Measurements from ENCODE around the gene COL26A1.

COL26A1 gene

GRCh38 chr7:101386558-101387231, 24.0 kb downstream of the COL26A1 start:
- peak; percentile 12 for TF ChIP-seq FOXP2 (optimal IDR thresholded peaks at IDR 0.05; ENCODE audit: borderline replicate concordance, extremely low read depth, extremely low read length, insufficient read depth)
- TF ChIP-seq, protein P1, sequence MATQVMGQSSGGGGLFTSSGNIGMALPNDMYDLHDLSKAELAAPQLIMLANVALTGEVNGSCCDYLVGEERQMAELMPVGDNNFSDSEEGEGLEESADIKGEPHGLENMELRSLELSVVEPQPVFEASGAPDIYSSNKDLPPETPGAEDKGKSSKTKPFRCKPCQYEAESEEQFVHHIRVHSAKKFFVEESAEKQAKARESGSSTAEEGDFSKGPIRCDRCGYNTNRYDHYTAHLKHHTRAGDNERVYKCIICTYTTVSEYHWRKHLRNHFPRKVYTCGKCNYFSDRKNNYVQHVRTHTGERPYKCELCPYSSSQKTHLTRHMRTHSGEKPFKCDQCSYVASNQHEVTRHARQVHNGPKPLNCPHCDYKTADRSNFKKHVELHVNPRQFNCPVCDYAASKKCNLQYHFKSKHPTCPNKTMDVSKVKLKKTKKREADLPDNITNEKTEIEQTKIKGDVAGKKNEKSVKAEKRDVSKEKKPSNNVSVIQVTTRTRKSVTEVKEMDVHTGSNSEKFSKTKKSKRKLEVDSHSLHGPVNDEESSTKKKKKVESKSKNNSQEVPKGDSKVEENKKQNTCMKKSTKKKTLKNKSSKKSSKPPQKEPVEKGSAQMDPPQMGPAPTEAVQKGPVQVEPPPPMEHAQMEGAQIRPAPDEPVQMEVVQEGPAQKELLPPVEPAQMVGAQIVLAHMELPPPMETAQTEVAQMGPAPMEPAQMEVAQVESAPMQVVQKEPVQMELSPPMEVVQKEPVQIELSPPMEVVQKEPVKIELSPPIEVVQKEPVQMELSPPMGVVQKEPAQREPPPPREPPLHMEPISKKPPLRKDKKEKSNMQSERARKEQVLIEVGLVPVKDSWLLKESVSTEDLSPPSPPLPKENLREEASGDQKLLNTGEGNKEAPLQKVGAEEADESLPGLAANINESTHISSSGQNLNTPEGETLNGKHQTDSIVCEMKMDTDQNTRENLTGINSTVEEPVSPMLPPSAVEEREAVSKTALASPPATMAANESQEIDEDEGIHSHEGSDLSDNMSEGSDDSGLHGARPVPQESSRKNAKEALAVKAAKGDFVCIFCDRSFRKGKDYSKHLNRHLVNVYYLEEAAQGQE (IDR thresholded peaks at IDR 0.05; ENCODE audit: insufficient read depth in 1 of 2, low read depth in 2 of 2, low read length in 2 of 2) = no peak

- TF ChIP-seq, protein P1 (IDR thresholded peaks at IDR 0.05; ENCODE audit: insufficient read depth in 1 of 2, low read depth in 2 of 2, low read length in 2 of 2) = peak in 1 of 2 experiments; percentile 56; a peak in 1 of 4 replicates
- TF ChIP-seq SIN3A (IDR thresholded peaks at IDR 0.05; ENCODE audit: borderline replicate concordance, insufficient read depth, low read length) (peak; percentile 49; the same call in 1 of the 2 replicates), FOXP2 (optimal IDR thresholded peaks at IDR 0.05; ENCODE audit: borderline replicate concordance, extremely low read depth, extremely low read length, insufficient read depth) (peak; percentile 42), TAF1 (IDR thresholded peaks at IDR 0.05; ENCODE audit: borderline replicate concordance, insufficient read depth, low read length) (no peak), POLR2AphosphoS5 (IDR thresholded peaks at IDR 0.05; ENCODE audit: low read depth, low read length) (no peak)
Observed at GRCh38 chr7:101390901-101391301, 28.2 kb downstream of the COL26A1 start.

GRCh38 chr7:101391991-101392390, 29.3 kb downstream of the COL26A1 start:
- TF ChIP-seq SIN3A (IDR thresholded peaks at IDR 0.05; ENCODE audit: borderline replicate concordance, insufficient read depth, low read length) (no peak), TAF1 (IDR thresholded peaks at IDR 0.05; ENCODE audit: borderline replicate concordance, insufficient read depth, low read length) (no peak), POLR2AphosphoS5 (IDR thresholded peaks at IDR 0.05; ENCODE audit: low read depth, low read length) (no peak), FOXP2 (optimal IDR thresholded peaks at IDR 0.05; ENCODE audit: borderline replicate concordance, extremely low read depth, extremely low read length, insufficient read depth) (no peak)
- TF ChIP-seq, protein P1 (IDR thresholded peaks at IDR 0.05; ENCODE audit: insufficient read depth in 1 of 2, low read depth in 2 of 2, low read length in 2 of 2) = no peak

GRCh38 chr7:101393865-101394264, 31.2 kb downstream of the COL26A1 start:
- TF ChIP-seq TAF1 (IDR thresholded peaks at IDR 0.05; ENCODE audit: borderline replicate concordance, insufficient read depth, low read length) (no peak), SIN3A (IDR thresholded peaks at IDR 0.05; ENCODE audit: borderline replicate concordance, insufficient read depth, low read length) (no peak), POLR2AphosphoS5 (IDR thresholded peaks at IDR 0.05; ENCODE audit: low read depth, low read length) (no peak)
- TF ChIP-seq, protein P1 (IDR thresholded peaks at IDR 0.05; ENCODE audit: insufficient read depth in 1 of 2, low read depth in 2 of 2, low read length in 2 of 2) = no peak

- TF ChIP-seq SIN3A (IDR thresholded peaks at IDR 0.05; ENCODE audit: borderline replicate concordance, insufficient read depth, low read length) (no peak), FOXP2 (optimal IDR thresholded peaks at IDR 0.05; ENCODE audit: borderline replicate concordance, extremely low read depth, extremely low read length, insufficient read depth) (no peak), POLR2AphosphoS5 (IDR thresholded peaks at IDR 0.05; ENCODE audit: low read depth, low read length) (no peak), TAF1 (IDR thresholded peaks at IDR 0.05; ENCODE audit: borderline replicate concordance, insufficient read depth, low read length) (no peak)
- TF ChIP-seq, protein P1 (IDR thresholded peaks at IDR 0.05; ENCODE audit: insufficient read depth in 1 of 2, low read depth in 2 of 2, low read length in 2 of 2) = no peak
Observed at GRCh38 chr7:101395376-101395775, 32.7 kb downstream of the COL26A1 start.

Measured in PFSK-1 (cell line).